Astrocyte (in vitro differentiated cells and primary cell): ENCODE data around the gene TBX6. TPM values are rescaled to one million over a fixed set of nuclear protein-coding genes. Genes with fewer than 3 reads are reported as not detected.
"Not testable (repeated sequence)": the region's sequence is repeated elsewhere in the genome, so short reads cannot be mapped to it uniquely, and the experiment has no call there.

Experiments
- DNase-seq: peaks from one replicate; pipeline ENCODE4 v3.0.0-alpha.2; 2010; ENCODE audit warnings: low read depth
- FAIRE-seq: peaks from 2 replicates; lab custom pipeline; 2011; peaks lifted over from hg19 to GRCh38; lab: Jason Lieb, UNC
- H2AFZ ChIP-seq: 2 replicates; pipeline ENCODE4 v1.6.0; 2012; ENCODE audit warnings: low read depth, low read length, inconsistent platforms
- H3K27ac ChIP-seq: 2 replicates; pipeline ENCODE4 v1.5.1; 2011; ENCODE audit warnings: low read depth, low read length, inconsistent platforms
- H3K27me3 ChIP-seq: 2 replicates; pipeline ENCODE4 v1.6.0; 2011; ENCODE audit warnings: low read length, inconsistent platforms; ENCODE audit not compliant: insufficient read depth
- H3K36me3 ChIP-seq: 2 replicates; pipeline ENCODE4 v1.5.1; 2011; ENCODE audit warnings: low read length, inconsistent platforms; ENCODE audit not compliant: insufficient read depth
- H3K4me1 ChIP-seq: 2 replicates; pipeline ENCODE4 v1.5.1; 2011; ENCODE audit warnings: low read length, inconsistent platforms; ENCODE audit not compliant: insufficient read depth
- H3K4me2 ChIP-seq: 2 replicates; pipeline ENCODE4 v1.6.0; 2012; ENCODE audit warnings: low read length, inconsistent platforms
- H3K4me3 ChIP-seq: 2 replicates; pipeline ENCODE4 v1.5.1; 2011; ENCODE audit warnings: low read depth, mild to moderate bottlenecking, low read length, inconsistent platforms; ENCODE audit not compliant: insufficient read depth
- H3K79me2 ChIP-seq: 2 replicates; pipeline ENCODE4 v1.6.0; 2012; ENCODE audit warnings: mild to moderate bottlenecking, low read length, inconsistent platforms; ENCODE audit not compliant: insufficient read depth
- H3K9ac ChIP-seq: 2 replicates; pipeline ENCODE4 v1.6.0; 2012; ENCODE audit warnings: mild to moderate bottlenecking, low read length, inconsistent platforms
- H3K9me3 ChIP-seq: 2 replicates; pipeline ENCODE4 v1.5.1; 2012; ENCODE audit warnings: low read depth, mild to moderate bottlenecking, low read length, inconsistent platforms; ENCODE audit not compliant: insufficient read depth
- H4K20me1 ChIP-seq: 2 replicates; pipeline ENCODE4 v1.6.0; 2012; ENCODE audit warnings: low read length, inconsistent platforms; ENCODE audit not compliant: insufficient read depth
- H3K27ac Mint-ChIP-seq: one replicate; pipeline ENCODE4 v1.8.0; 2021; ENCODE audit warnings: mild to moderate bottlenecking, mixed read lengths; ENCODE audit not compliant: unreplicated experiment
- H3K27me3 Mint-ChIP-seq: one replicate; pipeline ENCODE4 v1.8.0; 2021; ENCODE audit warnings: low read depth, mixed read lengths; ENCODE audit not compliant: unreplicated experiment
- H3K36me3 Mint-ChIP-seq: one replicate; pipeline ENCODE4 v1.8.0; 2021; ENCODE audit warnings: low read depth, mixed read lengths; ENCODE audit not compliant: unreplicated experiment
- H3K4me1 Mint-ChIP-seq: one replicate; pipeline ENCODE4 v1.8.0; 2021; ENCODE audit warnings: low read depth, mixed read lengths; ENCODE audit not compliant: unreplicated experiment
- H3K4me3 Mint-ChIP-seq: one replicate; pipeline ENCODE4 v1.8.0; 2021; ENCODE audit warnings: mild to moderate bottlenecking, moderate library complexity, mixed read lengths; ENCODE audit not compliant: unreplicated experiment
- H3K9me3 Mint-ChIP-seq: one replicate; pipeline ENCODE4 v1.8.0; 2021; ENCODE audit warnings: mild to moderate bottlenecking, mixed read lengths; ENCODE audit not compliant: unreplicated experiment
- total RNA-seq: library from RNA; stranded (reverse); gene quantifications from 2 replicates; pipeline ENCODE4 v1.2.1, GENCODE V29; 2021
- TF ChIP-seq, protein P1 (sequence below): IDR thresholded peaks from 2 replicates; pipeline ENCODE4 v1.5.1; 2011; ENCODE audit warnings: low read depth, mild to moderate bottlenecking, inconsistent platforms, low read length, moderate library complexity; ENCODE audit not compliant: insufficient read depth

The TBX6 gene
- total RNA-seq, 1 donor from 2014 or later = 0.27 TPM

GRCh38 chr16:30116291-30117207 is 24.8 kb upstream of the TBX6 start:
- Mint-ChIP-seq H3K36me3 (peaks cover 6% of the 10 kb centered on the region), H3K9me3 (no peaks in the 10 kb centered on the region), H3K4me3 (no peak overlapping the region), H3K27ac (no peak overlapping the region), H3K27me3 (no peaks in the 10 kb centered on the region), H3K4me1 (no peaks in the 10 kb centered on the region)
- H2AFZ ChIP-seq = no peak overlapping the region
- H3K79me2 ChIP-seq = no peaks in the 10 kb centered on the region
- H3K9me3 ChIP-seq = no peaks in the 10 kb centered on the region
- no peaks in the 10 kb centered on the region for H3K27me3 ChIP-seq
- no peak overlapping the region for H3K27ac ChIP-seq
- H4K20me1 ChIP-seq = no peaks in the 10 kb centered on the region
- TF ChIP-seq, protein P1, sequence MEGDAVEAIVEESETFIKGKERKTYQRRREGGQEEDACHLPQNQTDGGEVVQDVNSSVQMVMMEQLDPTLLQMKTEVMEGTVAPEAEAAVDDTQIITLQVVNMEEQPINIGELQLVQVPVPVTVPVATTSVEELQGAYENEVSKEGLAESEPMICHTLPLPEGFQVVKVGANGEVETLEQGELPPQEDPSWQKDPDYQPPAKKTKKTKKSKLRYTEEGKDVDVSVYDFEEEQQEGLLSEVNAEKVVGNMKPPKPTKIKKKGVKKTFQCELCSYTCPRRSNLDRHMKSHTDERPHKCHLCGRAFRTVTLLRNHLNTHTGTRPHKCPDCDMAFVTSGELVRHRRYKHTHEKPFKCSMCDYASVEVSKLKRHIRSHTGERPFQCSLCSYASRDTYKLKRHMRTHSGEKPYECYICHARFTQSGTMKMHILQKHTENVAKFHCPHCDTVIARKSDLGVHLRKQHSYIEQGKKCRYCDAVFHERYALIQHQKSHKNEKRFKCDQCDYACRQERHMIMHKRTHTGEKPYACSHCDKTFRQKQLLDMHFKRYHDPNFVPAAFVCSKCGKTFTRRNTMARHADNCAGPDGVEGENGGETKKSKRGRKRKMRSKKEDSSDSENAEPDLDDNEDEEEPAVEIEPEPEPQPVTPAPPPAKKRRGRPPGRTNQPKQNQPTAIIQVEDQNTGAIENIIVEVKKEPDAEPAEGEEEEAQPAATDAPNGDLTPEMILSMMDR = no peak
- peaks cover 3% of the 10 kb centered on the region for H3K4me1 ChIP-seq
- FAIRE-seq = no peak
- no peak overlapping the region for H3K4me3 ChIP-seq
- no peak overlapping the region for H3K9ac ChIP-seq
- H3K4me2 ChIP-seq = no peak overlapping the region
- no peak for DNase-seq
- peaks cover 9% of the 10 kb centered on the region for H3K36me3 ChIP-seq

GRCh38 chr16:30115238-30115637 is 23.5 kb upstream of the TBX6 start:
- TF ChIP-seq, protein P1 = no peak
- Mint-ChIP-seq H3K27me3 (no peaks in the 10 kb centered on the region), H3K4me3 (no peak overlapping the region), H3K27ac (no peak overlapping the region), H3K4me1 (peaks cover 6% of the 10 kb centered on the region), H3K36me3 (peaks cover 9% of the 10 kb centered on the region), H3K9me3 (no peaks in the 10 kb centered on the region)
- H3K4me2 ChIP-seq = no peak overlapping the region
- H3K4me1 ChIP-seq = no peaks in the 10 kb centered on the region
- H3K79me2 ChIP-seq = no peaks in the 10 kb centered on the region
- no peak overlapping the region for H3K9ac ChIP-seq
- peaks cover 9% of the 10 kb centered on the region for H3K36me3 ChIP-seq
- no peak for FAIRE-seq
- no peak overlapping the region for H3K4me3 ChIP-seq
- no peak for DNase-seq
- H4K20me1 ChIP-seq = no peaks in the 10 kb centered on the region
- no peak overlapping the region for H2AFZ ChIP-seq
- H3K9me3 ChIP-seq = no peaks in the 10 kb centered on the region
- H3K27ac ChIP-seq = no peak overlapping the region
- no peaks in the 10 kb centered on the region for H3K27me3 ChIP-seq

DNA sequence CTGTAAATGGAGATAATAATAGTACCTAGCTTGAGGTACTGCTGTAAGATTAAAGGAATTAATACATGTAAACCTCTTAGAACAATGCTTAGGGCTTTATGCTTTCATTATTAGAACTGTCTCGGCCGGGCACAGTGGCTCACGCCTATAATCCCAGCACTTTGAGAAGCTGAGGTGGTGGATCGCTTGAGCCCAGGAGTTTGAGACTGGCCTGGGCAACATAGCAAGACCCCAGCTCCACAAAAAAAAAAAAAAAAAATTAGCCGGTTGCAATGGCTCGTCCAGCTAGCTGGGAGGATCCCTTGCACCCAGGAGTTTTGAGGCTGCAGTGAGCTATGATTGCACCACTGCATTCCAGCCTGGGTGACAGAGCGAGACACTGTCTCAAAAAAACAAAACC is 23.1 kb upstream of the TBX6 start:
- H4K20me1 ChIP-seq, H3K27me3 Mint-ChIP-seq, H3K4me3 Mint-ChIP-seq, H3K27ac ChIP-seq, H3K4me2 ChIP-seq, H3K9ac ChIP-seq, H3K27me3 ChIP-seq, FAIRE-seq, H3K4me1 ChIP-seq, H3K36me3 Mint-ChIP-seq, H3K4me3 ChIP-seq, H3K36me3 ChIP-seq, H3K79me2 ChIP-seq, H2AFZ ChIP-seq, H3K9me3 ChIP-seq, H3K9me3 Mint-ChIP-seq, H3K27ac Mint-ChIP-seq, DNase-seq, H3K4me1 Mint-ChIP-seq: not testable (repeated sequence)
